Hepatocyte (in vitro differentiated cells): ENCODE results near the gene CCL17.

Experiments
- CTCF ChIP-seq: fragments of 200-600 bp; sonication (generic); IDR thresholded peaks from 2 replicates; pipeline ENCODE4 v1.5.1; 2016; ENCODE audit warnings: antibody characterized with exemption, mild to moderate bottlenecking; ENCODE audit not compliant: poor library complexity
- EZH2 ChIP-seq: fragments of 200-600 bp; sonication (generic); IDR thresholded peaks from 2 replicates; pipeline ENCODE4 v1.6.1; 2016; ENCODE audit warnings: antibody characterized with exemption, mild to moderate bottlenecking, borderline replicate concordance
- EZH2phosphoT487 ChIP-seq: fragments of 200-600 bp; sonication (generic); IDR thresholded peaks from one replicate; pipeline ENCODE4 v1.6.1; 2018; ENCODE audit warnings: antibody characterized with exemption, mild to moderate bottlenecking, low read depth, moderate library complexity; ENCODE audit not compliant: unreplicated experiment, severe bottlenecking

GRCh38 chr16:57391300-57391699 is 13.3 kb upstream of the CCL17 start:
- TF ChIP-seq CTCF (no peak), EZH2 (no peak), EZH2phosphoT487 (no peak)
